ENCODE measurements around the gene TYMP.

The TYMP gene, protein sequence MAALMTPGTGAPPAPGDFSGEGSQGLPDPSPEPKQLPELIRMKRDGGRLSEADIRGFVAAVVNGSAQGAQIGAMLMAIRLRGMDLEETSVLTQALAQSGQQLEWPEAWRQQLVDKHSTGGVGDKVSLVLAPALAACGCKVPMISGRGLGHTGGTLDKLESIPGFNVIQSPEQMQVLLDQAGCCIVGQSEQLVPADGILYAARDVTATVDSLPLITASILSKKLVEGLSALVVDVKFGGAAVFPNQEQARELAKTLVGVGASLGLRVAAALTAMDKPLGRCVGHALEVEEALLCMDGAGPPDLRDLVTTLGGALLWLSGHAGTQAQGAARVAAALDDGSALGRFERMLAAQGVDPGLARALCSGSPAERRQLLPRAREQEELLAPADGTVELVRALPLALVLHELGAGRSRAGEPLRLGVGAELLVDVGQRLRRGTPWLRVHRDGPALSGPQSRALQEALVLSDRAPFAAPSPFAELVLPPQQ

DNA sequence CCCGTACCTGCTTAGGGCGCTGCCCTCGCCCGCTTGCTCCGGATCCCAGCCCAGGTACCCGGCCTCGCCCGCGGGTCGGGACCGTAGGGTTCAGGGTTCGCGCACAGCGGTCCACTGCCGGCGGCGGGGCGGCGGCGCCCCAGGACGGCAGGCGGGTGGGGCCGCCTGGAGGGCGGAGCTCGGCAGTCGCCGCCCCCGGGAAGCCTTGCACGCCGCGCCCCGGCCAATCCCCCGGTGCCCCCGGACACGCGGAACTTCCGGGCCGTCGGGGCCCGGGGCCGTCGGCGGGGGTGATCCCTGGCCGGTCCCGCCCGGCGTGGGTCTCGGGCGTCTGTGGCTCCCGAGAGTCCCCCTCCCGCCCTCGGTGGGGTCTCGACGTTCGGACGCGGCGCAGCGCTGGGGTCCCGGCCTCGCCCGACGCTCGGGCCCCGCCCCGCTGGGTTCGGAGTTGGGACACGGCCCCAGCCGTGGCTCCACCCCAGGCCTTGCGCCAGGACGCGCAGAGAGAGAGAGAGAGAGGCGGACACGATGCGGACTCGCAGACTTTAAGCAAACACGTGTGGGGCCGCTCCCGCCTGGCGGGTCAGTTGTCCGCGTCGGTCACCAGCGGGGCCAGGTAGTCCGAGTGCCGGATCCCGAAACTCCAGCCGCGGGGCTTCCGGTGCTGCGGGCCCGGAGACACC lies at the start of gene TYMP:
Gene TYMP (minus strand): TSS at position 116 of the 683 bp plus-strand sequence. CDS start 303 bp downstream, outside the sequence.
- H3K27me3 Mint-ChIP-seq, result no peaks in the 10 kb centered on the region
- H3K4me1 Mint-ChIP-seq (ENCODE audit: low read depth), result peaks cover 34% of the 10 kb centered on the region
- H3K36me3 Mint-ChIP-seq, result no peaks in the 10 kb centered on the region
- H3K27ac Mint-ChIP-seq, result peak within 1 kb of the TSS; percentile 93
- H3K9me3 Mint-ChIP-seq (ENCODE audit: low read depth), result no peaks in the 10 kb centered on the region
- peak within 1 kb of the TSS; percentile 89 for H3K4me3 Mint-ChIP-seq

DNA sequence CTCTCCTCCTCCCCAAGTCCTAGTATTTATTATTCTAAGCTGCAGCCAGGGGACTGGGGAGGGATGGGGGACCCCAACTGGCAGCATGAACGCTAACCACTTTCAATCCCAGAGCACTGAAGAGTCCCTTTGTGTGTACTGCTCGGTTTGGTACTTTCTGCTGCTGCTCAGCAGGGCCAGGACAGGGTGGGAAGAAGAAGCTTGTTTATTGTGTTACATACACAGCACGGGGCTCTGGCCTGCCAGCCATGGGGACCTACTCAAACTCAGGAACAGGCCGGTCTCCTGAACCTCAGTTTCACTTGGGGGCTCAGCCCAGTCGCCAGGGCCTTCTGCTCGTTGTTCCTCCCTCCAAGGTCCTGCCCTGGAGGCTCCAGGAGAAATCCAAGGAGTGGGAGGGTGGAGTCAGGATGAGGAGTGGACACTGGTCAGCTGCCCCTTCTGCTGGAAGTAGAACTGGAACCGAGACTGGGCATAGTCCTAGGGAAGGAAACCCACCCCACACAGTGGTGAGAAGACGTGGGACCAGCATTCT lies 49.0 kb upstream of the TYMP start:
- Mint-ChIP-seq H3K27me3 (no peaks in the 10 kb centered on the region), H3K27ac (no peak overlapping the region), H3K9me3 (ENCODE audit: low read depth) (no peaks in the 10 kb centered on the region), H3K4me3 (no peak overlapping the region), H3K4me1 (ENCODE audit: low read depth) (peaks cover 24% of the 10 kb centered on the region), H3K36me3 (no peaks in the 10 kb centered on the region)

DNA sequence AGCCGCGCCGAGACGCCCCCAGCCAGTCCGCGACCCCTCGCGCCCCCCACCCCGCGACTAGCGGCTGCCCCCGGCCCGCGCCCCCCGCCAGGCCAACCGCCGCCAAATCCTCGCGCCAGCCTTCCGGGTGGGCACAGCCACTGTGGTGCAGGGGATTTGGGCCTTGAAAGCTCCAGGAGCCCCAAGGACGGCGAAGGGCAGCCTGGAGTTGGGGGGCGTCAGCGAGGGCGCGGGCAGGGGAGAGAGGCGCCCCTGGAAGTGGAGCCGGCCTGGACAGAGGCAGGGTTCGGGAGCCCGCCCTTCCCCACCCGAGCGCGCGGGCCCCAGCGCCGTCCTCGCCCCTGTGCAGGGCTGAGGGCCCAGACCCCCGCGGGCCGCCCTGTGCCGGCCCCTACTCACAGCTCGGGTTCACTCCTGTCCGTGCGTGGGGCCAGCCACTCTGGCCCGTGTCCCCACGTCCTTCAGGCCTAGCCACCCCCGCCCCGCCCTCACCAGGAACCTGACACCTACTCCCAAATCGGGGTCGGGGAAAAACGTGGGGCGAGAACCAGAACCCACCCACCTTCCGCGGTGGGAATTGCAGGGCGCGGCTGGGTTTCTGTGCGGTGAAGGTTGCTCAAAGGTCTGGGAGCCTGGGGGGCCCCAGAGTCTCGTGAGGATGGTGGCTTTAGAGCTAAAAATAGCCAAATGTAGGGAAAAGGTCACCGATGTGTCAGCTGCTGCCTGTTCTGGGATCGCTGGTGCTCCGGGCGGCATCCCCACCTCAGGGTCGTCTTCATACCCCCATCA lies 48.4 kb upstream of the TYMP start, which contains the start of gene CPT1B:
Gene CPT1B (minus strand): TSS at position 441 of the 789 bp plus-strand sequence. CDS start 512 bp downstream, outside the sequence.
- peak within 1 kb of the TSS; percentile 17 for H3K4me3 Mint-ChIP-seq
- no peaks in the 10 kb centered on the region for H3K27me3 Mint-ChIP-seq
- no peaks in the 10 kb centered on the region for H3K36me3 Mint-ChIP-seq
- peaks cover 17% of the 10 kb centered on the region for H3K4me1 Mint-ChIP-seq (ENCODE audit: low read depth)
- H3K27ac Mint-ChIP-seq, result no peak within 1 kb of the TSS
- no peaks in the 10 kb centered on the region for H3K9me3 Mint-ChIP-seq (ENCODE audit: low read depth)

DNA sequence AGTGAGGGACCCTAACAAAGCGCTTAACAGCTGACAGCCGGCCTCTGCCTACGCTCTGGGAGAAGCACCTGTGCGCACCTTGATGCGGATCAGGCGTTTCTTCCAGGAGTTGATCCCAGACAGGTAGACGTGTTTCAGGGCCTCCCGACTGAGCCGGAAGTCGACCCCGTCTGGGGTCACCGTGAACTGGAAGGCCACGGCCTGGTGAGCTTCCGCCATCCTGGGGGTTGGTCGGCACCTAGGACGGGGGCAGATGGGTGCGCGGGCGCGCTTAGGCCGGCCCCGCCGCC lies 47.8 kb upstream of the TYMP start:
- Mint-ChIP-seq H3K27ac (no peak overlapping the region), H3K36me3 (no peaks in the 10 kb centered on the region), H3K4me3 (peak overlapping the region; percentile 17), H3K9me3 (ENCODE audit: low read depth) (no peaks in the 10 kb centered on the region), H3K27me3 (no peaks in the 10 kb centered on the region), H3K4me1 (ENCODE audit: low read depth) (peaks cover 17% of the 10 kb centered on the region)

DNA sequence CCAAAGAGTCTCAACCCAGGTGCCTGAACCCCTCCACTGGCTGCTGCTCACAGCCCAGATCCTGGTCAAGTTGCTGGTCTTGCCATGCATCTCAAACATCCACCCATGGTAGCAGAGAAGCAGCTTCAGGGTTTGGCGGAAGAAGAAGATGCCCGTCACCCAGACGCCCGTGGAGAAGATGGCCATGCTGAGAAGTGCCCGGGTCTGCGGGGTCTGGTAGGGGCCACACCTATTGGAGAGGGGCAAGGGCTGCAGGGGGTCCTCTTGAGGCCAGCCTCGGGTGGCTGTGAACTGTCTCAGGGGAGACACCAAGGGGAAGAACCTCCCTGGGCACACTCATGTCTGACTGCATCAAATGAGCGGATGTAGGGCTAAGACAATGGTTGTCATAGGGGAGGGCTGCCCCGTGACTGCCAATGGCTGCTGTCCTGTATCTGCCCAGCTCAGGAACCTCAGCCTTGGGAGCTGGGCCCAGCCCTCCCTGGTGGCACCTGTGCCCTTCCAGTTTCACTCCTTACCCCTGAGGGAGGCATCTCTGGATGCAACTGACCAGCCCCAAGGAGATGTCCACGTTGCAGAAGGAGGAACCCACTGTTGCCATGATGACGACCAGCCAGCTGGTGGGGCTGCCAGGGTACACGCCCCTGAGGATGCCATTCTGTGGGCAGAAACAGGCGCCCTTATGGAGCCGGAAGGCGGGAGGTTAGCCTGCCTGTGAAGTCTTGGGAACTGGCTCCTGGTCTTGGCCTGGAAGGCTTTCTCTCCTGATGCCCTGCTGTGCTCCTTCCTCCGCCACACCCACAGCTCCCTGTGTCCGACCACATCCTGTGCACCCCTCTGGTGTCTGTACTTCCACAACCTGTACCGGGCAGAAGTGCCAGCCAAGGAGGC lies 47.2 kb upstream of the TYMP start:
- no peaks in the 10 kb centered on the region for H3K36me3 Mint-ChIP-seq
- H3K27me3 Mint-ChIP-seq, result no peaks in the 10 kb centered on the region
- H3K9me3 Mint-ChIP-seq (ENCODE audit: low read depth), result no peaks in the 10 kb centered on the region
- no peak overlapping the region for H3K27ac Mint-ChIP-seq
- H3K4me1 Mint-ChIP-seq (ENCODE audit: low read depth), result peaks cover 17% of the 10 kb centered on the region
- peak overlapping the region; percentile 17 for H3K4me3 Mint-ChIP-seq

DNA sequence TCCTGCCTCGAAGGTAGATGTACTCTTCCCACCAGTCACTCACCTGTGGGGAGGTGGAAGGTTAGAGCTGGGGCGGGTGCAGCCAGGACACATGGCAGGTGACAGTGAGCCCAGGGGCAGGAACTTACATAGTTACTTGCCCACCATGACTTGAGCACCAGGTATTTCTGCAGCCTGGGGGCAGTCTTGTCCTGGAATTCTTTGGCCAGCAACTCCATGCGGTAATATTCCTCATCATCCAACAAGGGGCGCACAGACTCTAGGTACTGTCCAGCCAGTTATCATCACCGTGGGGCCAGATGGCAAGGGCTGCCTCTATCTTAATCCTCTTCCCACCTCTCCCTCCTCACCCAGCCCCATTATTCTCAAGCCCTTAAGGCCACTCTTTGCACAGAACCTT lies 46.3 kb upstream of the TYMP start:
- Mint-ChIP-seq H3K27ac (no peak overlapping the region), H3K4me3 (no peak overlapping the region), H3K4me1 (ENCODE audit: low read depth) (peaks cover 12% of the 10 kb centered on the region), H3K9me3 (ENCODE audit: low read depth) (no peaks in the 10 kb centered on the region), H3K27me3 (no peaks in the 10 kb centered on the region), H3K36me3 (no peaks in the 10 kb centered on the region)

DNA sequence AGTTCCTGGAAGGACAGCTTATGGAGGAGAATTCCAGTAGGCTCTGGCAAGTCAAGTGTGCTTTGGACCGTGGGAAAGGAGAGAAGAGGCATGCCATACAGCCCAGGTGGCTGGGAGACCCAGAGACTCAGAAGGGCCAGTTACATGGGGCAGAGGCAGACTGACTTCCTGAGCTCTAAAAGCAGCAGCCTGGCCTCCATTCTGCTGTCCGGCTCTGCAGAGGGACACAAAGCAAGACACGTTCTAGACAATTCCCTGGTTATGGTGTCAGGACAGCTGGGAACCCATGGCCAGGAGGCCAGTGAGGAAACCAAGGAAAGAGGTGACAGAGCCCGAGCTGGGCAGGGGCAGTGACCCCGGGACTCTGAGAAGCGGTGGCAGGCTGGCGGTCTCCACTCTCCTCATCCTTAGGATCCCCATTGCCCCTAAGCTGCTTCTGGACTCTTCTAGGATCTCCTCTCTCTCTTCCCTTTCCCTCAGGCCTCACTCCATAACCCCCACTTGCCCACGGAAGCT lies 45.7 kb upstream of the TYMP start:
- Mint-ChIP-seq H3K4me3 (no peak overlapping the region), H3K9me3 (ENCODE audit: low read depth) (no peaks in the 10 kb centered on the region), H3K4me1 (ENCODE audit: low read depth) (peaks cover 12% of the 10 kb centered on the region), H3K36me3 (no peaks in the 10 kb centered on the region), H3K27me3 (no peaks in the 10 kb centered on the region), H3K27ac (no peak overlapping the region)

DNA sequence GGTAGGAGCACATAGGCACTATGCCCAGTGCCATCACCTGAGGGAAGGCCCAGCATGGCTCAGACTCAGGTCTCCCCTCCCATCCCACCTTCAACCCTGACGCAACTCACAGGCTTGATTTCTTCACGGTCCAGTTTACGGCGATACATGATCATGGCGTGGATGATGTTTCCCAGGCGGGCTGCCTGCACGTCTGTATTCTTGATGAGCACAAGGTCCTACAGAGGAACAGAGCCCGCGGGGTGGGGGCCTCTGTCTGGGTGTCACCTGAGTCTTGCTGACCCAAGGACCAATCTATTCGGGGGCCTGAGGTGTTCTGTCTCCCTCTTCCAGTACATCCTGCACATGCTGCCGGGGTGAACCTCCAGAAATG lies 44.6 kb upstream of the TYMP start:
- Mint-ChIP-seq H3K9me3 (ENCODE audit: low read depth) (no peaks in the 10 kb centered on the region), H3K27ac (no peak overlapping the region), H3K4me1 (ENCODE audit: low read depth) (peaks cover 6% of the 10 kb centered on the region), H3K27me3 (no peaks in the 10 kb centered on the region), H3K36me3 (no peaks in the 10 kb centered on the region), H3K4me3 (no peak overlapping the region)

DNA sequence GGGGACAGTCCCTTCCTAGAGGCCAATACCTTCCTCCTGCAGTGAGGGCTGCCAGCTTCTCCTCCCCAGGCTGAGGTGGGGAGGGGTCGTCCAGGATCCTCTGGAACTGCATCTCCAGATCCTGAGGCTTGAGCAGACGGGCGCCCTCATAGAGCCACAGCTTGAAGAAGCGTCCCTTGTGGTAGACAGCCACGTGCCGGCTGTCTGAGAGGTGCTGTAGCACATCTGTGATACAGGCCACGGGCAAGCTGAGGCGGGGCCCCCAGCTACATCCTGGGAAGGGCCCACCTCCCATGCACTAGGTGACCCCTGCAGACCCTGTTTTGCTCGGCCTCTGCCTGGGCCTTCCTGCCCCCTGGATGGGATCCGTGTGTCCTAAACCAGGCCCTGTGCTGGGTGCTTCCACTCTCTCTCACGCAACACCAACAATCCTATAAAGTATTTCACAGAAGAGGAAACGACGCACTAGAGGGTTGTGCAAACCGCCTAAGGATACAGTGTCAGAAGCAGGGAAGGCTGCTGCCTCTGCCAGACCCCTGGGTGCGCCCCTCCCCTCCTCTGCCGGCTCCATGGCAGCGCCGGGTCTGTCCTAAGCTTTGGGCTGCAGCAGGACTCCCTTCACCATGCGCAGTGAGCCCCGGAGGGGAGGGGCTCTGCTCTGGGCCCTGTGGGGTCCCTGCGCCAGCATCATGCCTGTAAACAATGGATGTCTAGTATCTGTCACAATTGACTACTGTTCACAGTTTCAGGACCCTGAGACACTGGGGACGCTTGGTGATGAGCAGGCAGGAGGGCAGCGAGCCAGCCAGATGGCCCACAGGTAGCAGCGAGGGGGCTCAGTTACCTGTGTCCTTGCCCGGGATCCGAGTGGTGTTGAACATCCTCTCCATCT lies 43.9 kb upstream of the TYMP start:
- Mint-ChIP-seq H3K36me3 (no peaks in the 10 kb centered on the region), H3K27me3 (no peaks in the 10 kb centered on the region), H3K9me3 (ENCODE audit: low read depth) (no peaks in the 10 kb centered on the region), H3K4me3 (no peak overlapping the region), H3K4me1 (ENCODE audit: low read depth) (peaks cover 6% of the 10 kb centered on the region), H3K27ac (no peak overlapping the region)

DNA sequence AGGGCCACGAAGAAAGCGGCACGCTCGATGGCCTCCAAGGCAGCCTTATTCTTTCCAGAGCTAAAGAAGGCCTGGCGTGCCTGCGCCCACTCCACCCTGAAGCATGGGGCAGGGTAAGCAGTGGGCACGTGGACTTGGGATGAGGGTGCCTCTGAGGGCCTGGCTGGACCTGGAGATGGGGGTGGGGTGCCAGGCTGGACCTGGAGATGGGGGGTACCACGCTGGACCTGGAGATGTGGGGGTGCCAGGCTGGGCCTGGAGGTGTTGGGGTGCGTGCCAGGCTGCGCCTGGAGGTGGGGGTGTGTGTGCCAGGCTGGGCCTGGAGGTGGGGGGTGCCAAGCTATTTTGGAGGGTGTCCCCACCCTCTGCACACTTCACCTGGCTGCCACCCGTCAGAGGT lies 43.2 kb upstream of the TYMP start:
- Mint-ChIP-seq H3K27me3 (no peaks in the 10 kb centered on the region), H3K27ac (no peak overlapping the region), H3K4me3 (no peak overlapping the region), H3K36me3 (no peaks in the 10 kb centered on the region), H3K9me3 (ENCODE audit: low read depth) (no peaks in the 10 kb centered on the region), H3K4me1 (ENCODE audit: low read depth) (peaks cover 6% of the 10 kb centered on the region)

DNA sequence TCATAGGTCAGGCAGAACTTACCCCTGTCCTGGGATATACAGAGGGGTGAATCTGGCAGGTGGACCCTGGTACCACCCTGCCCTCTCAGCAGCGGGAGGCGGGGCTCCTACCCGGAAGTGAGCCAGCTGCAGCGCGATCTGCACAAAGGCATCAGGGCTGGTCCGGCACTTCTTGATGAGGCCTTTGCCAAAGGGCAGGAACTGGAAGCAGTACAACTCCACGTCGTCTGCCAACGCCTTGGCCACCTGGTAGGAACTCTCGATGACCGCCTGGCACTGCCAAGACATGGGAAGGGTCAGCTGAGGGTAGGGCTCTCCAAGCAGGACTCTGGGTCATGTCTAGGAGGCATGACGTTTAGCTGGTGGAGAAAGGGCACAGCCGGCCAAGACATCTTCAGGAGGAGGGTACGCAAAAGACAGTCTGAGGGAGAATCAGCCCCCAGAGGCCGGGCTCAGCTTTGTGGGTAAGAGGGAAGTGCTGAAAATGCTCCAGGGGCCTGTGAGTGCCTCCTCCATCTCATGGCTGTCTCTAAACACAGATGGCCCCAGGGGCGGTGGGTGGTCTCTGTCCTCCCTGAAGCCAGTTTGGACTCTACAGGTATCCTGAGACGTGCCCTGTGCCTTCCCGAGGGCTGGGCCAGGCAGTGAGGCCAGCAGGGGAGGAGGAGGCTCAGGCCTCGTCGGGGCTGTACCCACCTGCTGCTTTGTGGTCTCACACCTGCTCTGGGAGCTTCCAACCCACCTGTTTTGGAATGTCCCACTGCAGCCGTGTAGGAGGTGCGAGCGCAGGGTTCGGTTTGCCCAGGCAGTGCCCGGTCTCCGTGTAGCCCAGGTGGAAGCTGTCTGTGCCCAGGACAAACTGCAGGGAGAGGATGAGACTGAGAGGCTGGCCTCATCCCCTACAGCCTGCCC lies 41.7 kb upstream of the TYMP start:
- Mint-ChIP-seq H3K9me3 (ENCODE audit: low read depth) (no peaks in the 10 kb centered on the region), H3K4me3 (no peak overlapping the region), H3K4me1 (ENCODE audit: low read depth) (no peaks in the 10 kb centered on the region), H3K27me3 (no peaks in the 10 kb centered on the region), H3K36me3 (no peaks in the 10 kb centered on the region), H3K27ac (no peak overlapping the region)

DNA sequence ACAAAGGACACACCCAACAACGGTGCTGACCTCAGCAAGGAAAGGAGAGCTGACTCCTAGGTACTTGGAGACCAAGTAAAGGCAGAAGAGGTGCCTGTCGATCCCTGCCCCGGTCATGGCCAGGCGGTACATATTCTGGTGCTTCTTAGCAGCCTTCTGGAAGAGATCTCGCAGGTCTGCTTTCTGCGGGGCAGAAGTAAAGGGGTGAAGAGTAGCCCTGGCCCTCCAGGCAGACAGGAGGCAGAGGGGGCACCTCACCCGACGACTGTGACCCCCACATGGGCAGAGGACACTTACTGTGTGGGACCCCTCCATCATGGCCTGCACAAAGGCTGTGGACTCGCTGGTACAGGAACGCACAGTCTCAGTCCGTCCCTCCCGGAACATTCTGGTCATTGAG lies 41.0 kb upstream of the TYMP start:
- Mint-ChIP-seq H3K36me3 (no peaks in the 10 kb centered on the region), H3K4me3 (no peak overlapping the region), H3K27me3 (no peaks in the 10 kb centered on the region), H3K27ac (no peak overlapping the region), H3K9me3 (ENCODE audit: low read depth) (no peaks in the 10 kb centered on the region), H3K4me1 (ENCODE audit: low read depth) (no peaks in the 10 kb centered on the region)

All from activated naive CD8-positive, alpha-beta T cell (primary cell).